ENCODE measurements around the gene FSTL4. TPM values are rescaled to one million over a fixed set of nuclear protein-coding genes. Genes with fewer than 3 reads are reported as not detected.

FSTL4 gene
- total RNA-seq, 4 donors from 2014 or later, result 0.18 to 0.27 (median 0.20) TPM; not detected in 1

DNA sequence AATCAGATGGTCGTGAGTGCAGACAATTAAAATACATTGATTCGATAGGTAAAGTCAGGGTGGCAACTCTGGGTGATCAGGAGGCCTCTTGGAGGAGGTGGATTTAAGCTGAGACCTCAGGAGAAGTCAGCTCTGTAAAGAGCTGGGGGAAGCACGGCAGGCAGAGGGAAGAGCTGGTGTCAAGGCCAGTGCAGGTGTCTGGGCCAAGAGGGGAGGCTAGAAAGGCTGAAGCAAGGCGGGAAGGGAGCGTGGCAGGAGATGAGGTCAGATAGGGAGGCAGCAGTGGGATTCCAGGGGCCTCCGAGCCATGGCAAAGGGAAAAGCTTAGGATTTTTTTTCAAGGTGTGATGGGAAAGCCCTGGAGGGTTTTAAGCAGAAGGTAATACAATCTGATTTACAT lies 178.7 kb downstream of the FSTL4 start:
- Histone ChIP-seq H3K27ac (no peak overlapping the region), H3K9me3 (no peaks in the 10 kb centered on the region), H3K36me3 (no peaks in the 10 kb centered on the region), H3K4me3 (no peak overlapping the region), H3K27me3 (no peaks in the 10 kb centered on the region), H3K4me1 (no peaks in the 10 kb centered on the region)
- TF ChIP-seq, protein P1, sequence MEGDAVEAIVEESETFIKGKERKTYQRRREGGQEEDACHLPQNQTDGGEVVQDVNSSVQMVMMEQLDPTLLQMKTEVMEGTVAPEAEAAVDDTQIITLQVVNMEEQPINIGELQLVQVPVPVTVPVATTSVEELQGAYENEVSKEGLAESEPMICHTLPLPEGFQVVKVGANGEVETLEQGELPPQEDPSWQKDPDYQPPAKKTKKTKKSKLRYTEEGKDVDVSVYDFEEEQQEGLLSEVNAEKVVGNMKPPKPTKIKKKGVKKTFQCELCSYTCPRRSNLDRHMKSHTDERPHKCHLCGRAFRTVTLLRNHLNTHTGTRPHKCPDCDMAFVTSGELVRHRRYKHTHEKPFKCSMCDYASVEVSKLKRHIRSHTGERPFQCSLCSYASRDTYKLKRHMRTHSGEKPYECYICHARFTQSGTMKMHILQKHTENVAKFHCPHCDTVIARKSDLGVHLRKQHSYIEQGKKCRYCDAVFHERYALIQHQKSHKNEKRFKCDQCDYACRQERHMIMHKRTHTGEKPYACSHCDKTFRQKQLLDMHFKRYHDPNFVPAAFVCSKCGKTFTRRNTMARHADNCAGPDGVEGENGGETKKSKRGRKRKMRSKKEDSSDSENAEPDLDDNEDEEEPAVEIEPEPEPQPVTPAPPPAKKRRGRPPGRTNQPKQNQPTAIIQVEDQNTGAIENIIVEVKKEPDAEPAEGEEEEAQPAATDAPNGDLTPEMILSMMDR (IDR thresholded peaks at IDR 0.05 in 4 of 5, conservative IDR thresholded peaks at IDR 0.05 in 1 of 5), result no peak
- no peak for TF ChIP-seq POLR2A (IDR thresholded peaks at IDR 0.05)
- in situ Hi-C loops (cut with MboI; ENCODE audit: low sequenced_read_pairs in 4 of 4) (loop anchor here in 1 of 4 donors (25.0 kb wide), 1 partner anchor 454 kb away; no protein-coding TSS in a partner anchor), intact Hi-C loops (cut with DNase I; ENCODE audit: low total_unique reads) (no loop called here)
- DNase-seq (no peak), ATAC-seq (no peak)

- intact Hi-C loops (cut with DNase I; ENCODE audit: low total_unique reads), result no loop called here
- no peak for ATAC-seq
- Histone ChIP-seq H3K4me3 (no peak overlapping the region), H3K9me3 (no peaks in the 10 kb centered on the region), H3K27me3 (no peaks in the 10 kb centered on the region), H3K4me1 (no peaks in the 10 kb centered on the region), H3K36me3 (no peaks in the 10 kb centered on the region), H3K27ac (no peak overlapping the region)
- TF ChIP-seq, protein P1 (IDR thresholded peaks at IDR 0.05 in 4 of 5, conservative IDR thresholded peaks at IDR 0.05 in 1 of 5), result no peak
- TF ChIP-seq POLR2A (IDR thresholded peaks at IDR 0.05), result no peak
- DNase-seq, result no peak
- in situ Hi-C loops (cut with MboI; ENCODE audit: low sequenced_read_pairs in 4 of 4), result loop anchor here in 1 of 4 donors (25.0 kb wide), 1 partner anchor 454 kb away; no protein-coding TSS in a partner anchor
Measured at GRCh38 chr5:133432956-133433532, 179.3 kb downstream of the FSTL4 start.

DNA sequence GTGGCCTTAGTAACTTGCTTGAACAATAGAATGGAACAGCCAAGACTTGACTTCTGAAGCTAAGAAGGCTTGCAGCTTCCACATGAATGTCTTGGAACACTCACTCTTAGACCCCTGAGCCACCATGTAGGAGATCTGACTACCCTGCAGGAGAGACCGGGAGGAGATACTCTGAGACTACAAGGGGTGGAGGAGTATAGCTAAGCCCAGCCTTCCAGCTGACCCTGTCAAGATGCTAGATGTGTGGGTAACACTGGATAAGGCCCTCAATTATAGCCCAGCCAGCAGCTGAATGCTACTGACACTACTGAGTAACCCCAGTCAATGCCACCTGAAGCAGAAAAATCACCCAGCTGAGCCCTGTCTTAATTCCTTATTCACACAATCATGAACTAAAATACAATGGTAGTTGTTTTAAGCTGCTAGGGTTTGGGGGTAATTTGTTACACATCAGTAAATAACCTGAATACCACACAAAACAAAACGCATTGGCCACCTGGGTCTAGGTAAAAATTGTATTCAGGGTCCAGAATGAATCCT lies 180.9 kb downstream of the FSTL4 start:
- Histone ChIP-seq H3K27me3 (no peaks in the 10 kb centered on the region), H3K27ac (no peak overlapping the region), H3K4me3 (no peak overlapping the region), H3K36me3 (no peaks in the 10 kb centered on the region), H3K4me1 (no peaks in the 10 kb centered on the region), H3K9me3 (no peaks in the 10 kb centered on the region)
- in situ Hi-C loops (cut with MboI; ENCODE audit: low sequenced_read_pairs in 4 of 4) (loop anchor here in 1 of 4 donors (25.0 kb wide), 1 partner anchor 456 kb away; no protein-coding TSS in a partner anchor), intact Hi-C loops (cut with DNase I; ENCODE audit: low total_unique reads) (no loop called here)
- ATAC-seq, result no peak
- TF ChIP-seq, protein P1 (IDR thresholded peaks at IDR 0.05 in 4 of 5, conservative IDR thresholded peaks at IDR 0.05 in 1 of 5), result no peak
- no peak for TF ChIP-seq POLR2A (IDR thresholded peaks at IDR 0.05)
- DNase-seq, result no peak

DNA sequence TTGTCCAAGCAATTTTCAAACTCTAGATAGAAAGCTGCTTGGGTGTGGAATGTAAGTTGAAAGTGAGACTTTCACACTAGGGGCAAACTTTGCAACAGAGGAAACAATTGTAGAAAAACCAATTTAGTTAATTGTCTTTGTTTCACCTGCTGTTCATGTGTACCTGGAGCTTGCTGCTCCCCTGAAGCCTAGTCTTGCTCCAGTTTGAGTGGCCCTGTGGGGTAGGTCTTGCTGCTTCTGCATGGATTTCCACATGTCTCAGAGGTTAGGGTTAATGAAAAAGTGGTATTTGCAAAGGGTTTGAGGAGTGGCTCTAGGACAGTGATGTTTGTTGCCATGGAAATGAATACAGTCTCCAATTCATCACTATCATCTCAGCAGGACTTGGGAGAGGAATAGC lies 182.2 kb downstream of the FSTL4 start:
- in situ Hi-C loops (cut with MboI; ENCODE audit: low sequenced_read_pairs in 4 of 4), result loop anchor here in 1 of 4 donors (25.0 kb wide), 1 partner anchor 457 kb away; no protein-coding TSS in a partner anchor
- Histone ChIP-seq H3K4me3 (no peak overlapping the region), H3K27me3 (no peaks in the 10 kb centered on the region), H3K36me3 (no peaks in the 10 kb centered on the region), H3K9me3 (no peaks in the 10 kb centered on the region), H3K4me1 (no peaks in the 10 kb centered on the region), H3K27ac (no peak overlapping the region)
- intact Hi-C loops (cut with DNase I; ENCODE audit: low total_unique reads), result no loop called here
- TF ChIP-seq, protein P1 (IDR thresholded peaks at IDR 0.05 in 4 of 5, conservative IDR thresholded peaks at IDR 0.05 in 1 of 5), result no peak
- no peak for DNase-seq
- no peak for ATAC-seq

All from gastrocnemius medialis (tissue), 4 donors.